GM19467 (cell line): Measurements from ENCODE around the gene CXCL14.

Source experiments
- ATAC-seq: cut with Tn5 transposase; IDR thresholded peaks from one replicate; pipeline ENCODE4 v1.9.1; 2021; ENCODE audit warnings: mild to moderate bottlenecking, moderate library complexity; ENCODE audit not compliant: unreplicated experiment

Gene CXCL14, protein sequence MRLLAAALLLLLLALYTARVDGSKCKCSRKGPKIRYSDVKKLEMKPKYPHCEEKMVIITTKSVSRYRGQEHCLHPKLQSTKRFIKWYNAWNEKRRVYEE

GRCh38 chr5:135578685-135579341, at the start of gene CXCL14:
TSS of gene CXCL14 (minus strand) at chr5:135578991. CDS start at chr5:135578778, 213 bp downstream.
- ATAC-seq: no peak

- no peak for ATAC-seq
Observed at GRCh38 chr5:135626636-135627035, 47.8 kb upstream of the CXCL14 start.

GRCh38 chr5:135625961-135626360, 47.2 kb upstream of the CXCL14 start:
- no peak for ATAC-seq

DNA sequence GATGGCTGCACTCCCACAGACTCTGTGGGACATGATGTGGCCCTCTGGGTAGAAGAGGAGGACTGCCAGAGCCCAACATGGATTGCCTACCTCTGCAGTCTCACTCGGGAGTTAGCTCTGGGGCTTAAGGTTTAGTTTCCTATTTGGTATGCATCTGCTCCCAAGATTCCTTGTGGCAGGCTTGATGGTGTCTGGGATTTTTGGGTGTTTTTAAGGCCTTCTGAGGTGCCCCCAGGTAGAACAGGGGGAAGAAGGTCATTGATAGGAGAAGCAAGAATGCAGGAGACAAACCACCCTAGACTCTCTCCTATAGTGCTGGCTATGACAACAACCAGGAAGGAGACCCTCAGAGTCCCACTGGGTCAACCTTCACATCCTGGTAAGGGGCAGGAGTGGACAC, 46.7 kb upstream of the CXCL14 start:
- no peak for ATAC-seq

GRCh38 chr5:135625061-135625460, 46.3 kb upstream of the CXCL14 start:
- no peak for ATAC-seq

GRCh38 chr5:135623186-135623715, 44.5 kb upstream of the CXCL14 start:
- ATAC-seq: no peak

- no peak for ATAC-seq
Observed at GRCh38 chr5:135615581-135616260, 36.9 kb upstream of the CXCL14 start.

GRCh38 chr5:135615171-135615570, 36.4 kb upstream of the CXCL14 start:
- no peak for ATAC-seq

DNA sequence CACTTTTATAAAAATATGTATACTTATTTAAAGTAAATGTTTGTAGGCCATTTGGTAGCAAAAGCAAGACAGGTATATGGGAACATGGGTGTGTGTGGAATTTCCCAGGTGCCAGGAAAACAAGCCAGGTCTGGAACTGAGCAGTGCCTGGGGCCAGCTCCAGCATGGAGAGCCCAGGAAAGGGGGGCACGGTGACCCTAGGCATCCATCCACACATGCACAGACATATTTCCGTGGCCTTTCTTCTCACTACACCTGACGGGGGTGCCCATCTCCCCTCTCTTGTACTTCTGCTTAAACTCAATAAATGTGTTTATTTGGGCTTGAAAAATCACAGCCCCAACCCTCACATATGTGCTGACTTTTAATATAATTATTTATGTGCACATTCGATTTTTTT, 31.2 kb upstream of the CXCL14 start:
- ATAC-seq: no peak

- no peak for ATAC-seq
Observed at GRCh38 chr5:135608761-135609443, 30.1 kb upstream of the CXCL14 start.

GRCh38 chr5:135608361-135608760, 29.6 kb upstream of the CXCL14 start:
- no peak for ATAC-seq

DNA sequence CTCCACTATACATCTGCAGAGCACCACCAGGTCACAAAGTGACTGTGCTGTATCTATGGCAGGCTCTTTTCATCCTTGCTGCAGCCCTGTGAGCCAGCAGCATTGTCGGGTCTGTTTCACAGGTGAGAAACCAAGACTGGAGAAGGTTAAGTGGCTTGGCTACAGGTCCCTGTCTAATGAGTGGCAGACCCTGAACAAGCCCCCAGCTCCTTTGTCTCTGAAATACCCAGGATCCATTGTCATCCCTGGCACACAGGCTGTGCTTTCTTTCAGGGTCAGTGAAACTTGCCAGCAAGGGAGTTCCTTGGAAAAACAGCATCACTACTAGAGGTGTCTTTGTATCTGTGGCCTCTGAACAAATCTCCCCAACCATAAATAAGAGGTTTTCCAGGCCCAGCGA, 27.6 kb upstream of the CXCL14 start:
- ATAC-seq: no peak

DNA sequence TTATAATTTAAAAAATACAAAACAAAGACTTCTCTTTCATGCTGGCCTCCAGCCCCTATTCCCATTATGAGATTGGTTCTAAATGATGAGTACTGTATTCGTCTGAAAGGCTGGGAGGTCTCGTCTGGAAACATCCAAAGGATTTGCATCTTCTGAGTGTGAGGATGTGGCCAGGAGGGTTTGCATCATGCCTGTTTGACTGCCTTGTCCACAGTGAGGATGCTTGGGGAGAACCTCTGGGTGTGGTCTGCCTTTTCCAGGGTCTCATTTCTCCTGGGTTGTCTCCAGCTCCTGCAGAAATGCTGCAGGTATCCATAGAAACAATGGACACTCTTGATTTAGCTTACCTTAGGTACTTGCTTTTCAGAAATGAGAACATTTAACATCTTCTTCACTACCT, 26.4 kb upstream of the CXCL14 start:
- no peak for ATAC-seq

DNA sequence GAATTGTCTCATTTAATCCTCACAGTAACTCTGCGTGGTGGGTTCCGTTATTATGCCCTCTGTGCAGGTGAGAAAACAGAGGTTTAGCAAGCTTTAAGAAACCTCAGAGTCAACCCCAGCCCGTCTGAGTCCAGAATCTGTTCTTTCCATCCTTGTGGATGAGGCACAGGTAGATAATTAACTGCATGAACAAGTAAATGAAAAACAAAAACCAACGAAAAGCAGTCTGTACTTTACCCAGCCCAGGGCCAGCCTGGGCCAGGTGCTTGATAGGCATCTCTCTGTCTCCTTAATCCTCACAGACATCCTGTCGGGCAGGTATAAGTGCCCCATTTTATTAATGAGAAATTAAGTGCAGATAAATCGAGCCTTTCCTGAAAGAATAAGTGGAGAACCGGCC, 25.3 kb upstream of the CXCL14 start:
- no peak for ATAC-seq

DNA sequence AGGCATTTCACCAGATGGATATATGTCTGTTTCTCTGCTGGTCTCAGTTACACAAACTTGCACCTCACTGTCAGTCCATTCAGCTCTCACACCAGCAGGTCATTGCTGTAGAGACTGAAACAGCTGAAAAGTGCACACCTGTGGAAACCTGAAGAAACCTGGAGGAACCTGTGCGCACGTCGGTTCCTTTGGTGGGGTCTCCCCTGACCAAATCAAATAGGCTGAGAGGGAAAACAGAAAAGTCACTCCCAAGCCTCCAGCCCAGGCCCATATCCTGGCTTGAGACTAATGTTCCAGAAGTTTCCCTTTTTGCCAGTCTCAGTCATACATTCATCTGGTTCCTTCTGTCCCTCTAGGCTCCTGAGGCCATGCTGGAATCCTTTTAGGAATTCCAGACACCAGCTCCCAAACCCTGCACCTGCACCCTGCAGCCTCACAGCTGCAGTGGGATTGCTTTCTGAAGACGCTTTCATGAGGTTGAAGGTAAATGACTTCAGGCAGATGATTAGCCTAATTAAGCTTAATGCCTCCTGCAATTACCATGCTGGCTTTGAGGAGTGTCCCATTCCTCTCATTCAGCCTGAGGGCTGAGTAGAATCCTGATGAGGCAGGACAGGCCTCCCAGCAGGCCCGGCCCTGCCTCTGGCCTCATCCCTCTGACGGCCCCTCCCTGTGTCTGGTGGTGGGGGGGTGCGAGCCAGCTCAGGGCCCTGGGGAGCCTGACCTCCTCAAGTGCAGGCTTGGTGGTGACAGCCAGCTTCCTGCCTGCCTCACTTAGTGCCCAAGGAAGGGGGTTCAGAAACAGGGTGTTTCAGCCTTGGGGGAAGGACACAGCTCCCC, 24.3 kb upstream of the CXCL14 start:
- ATAC-seq: no peak

DNA sequence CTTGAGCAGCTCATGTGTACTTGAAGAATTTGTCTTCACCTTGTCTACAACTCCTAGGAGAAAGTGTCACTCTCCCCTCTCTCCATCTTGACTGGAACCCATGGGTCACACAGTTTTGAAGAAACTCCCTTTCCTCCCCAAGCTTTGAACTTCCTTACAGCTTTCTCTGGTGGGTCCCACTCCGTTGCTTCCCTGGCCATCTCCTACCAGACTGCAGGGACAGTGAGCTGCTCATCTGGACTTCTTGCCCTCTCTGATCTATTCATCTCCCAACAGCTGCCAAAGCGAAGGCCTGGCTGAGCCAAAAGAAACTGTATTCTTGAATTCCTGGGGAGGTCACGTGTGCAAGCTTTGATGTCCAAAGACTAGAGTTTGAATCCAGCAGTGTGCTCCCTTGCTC, 22.7 kb upstream of the CXCL14 start:
- no peak for ATAC-seq

- ATAC-seq: no peak
Observed at GRCh38 chr5:135600971-135601381, 22.2 kb upstream of the CXCL14 start.

GRCh38 chr5:135600152-135600570, 21.4 kb upstream of the CXCL14 start:
- no peak for ATAC-seq

- ATAC-seq: no peak
Observed at GRCh38 chr5:135599421-135600151, 20.8 kb upstream of the CXCL14 start.
